Type B pancreatic cell (in vitro differentiated cells): ENCODE results near the gene UBR1. TPM values are rescaled to one million over a fixed set of nuclear protein-coding genes. Genes with fewer than 3 reads are reported as not detected.

ENCODE experiments used
- DNase-seq: peaks from one replicate; pipeline ENCODE4 v3.0.0; 2021; ENCODE audit warnings: mixed read lengths; ENCODE audit not compliant: unreplicated experiment; ENCODE audit errors: extremely low spot score
- H3K27ac Mint-ChIP-seq: 2 replicates; pipeline ENCODE4 v1.8.0; 2021; ENCODE audit warnings: mild to moderate bottlenecking, mixed read lengths
- H3K27me3 Mint-ChIP-seq: 2 replicates; pipeline ENCODE4 v1.8.0; 2021; ENCODE audit warnings: mixed read lengths
- H3K36me3 Mint-ChIP-seq: 2 replicates; pipeline ENCODE4 v1.8.0; 2021; ENCODE audit warnings: mixed read lengths
- H3K4me1 Mint-ChIP-seq: one replicate; pipeline ENCODE4 v1.8.0; 2021; ENCODE audit warnings: mixed read lengths; ENCODE audit not compliant: unreplicated experiment
- H3K4me3 Mint-ChIP-seq: 2 replicates; pipeline ENCODE4 v1.8.0; 2021; ENCODE audit warnings: mild to moderate bottlenecking, mixed read lengths
- H3K9me3 Mint-ChIP-seq: 2 replicates; pipeline ENCODE4 v1.8.0; 2021; ENCODE audit warnings: mixed read lengths
- CTCF ChIP-seq: fragments of 200-600 bp; sonication (generic); conservative IDR thresholded peaks from 2 replicates; pipeline ENCODE4 v1.5.0; 2021; ENCODE audit warnings: antibody characterized with exemption, mild to moderate bottlenecking
- total RNA-seq: library from RNA; stranded (reverse); gene quantifications from 2 replicates; pipeline ENCODE4 v1.2.1, GENCODE V29; 2021; ENCODE audit warnings: low replicate concordance

The UBR1 gene
- total RNA-seq, 1 donor from 2014 or later, result 28.3 TPM

- Mint-ChIP-seq H3K27me3 (no peaks in the 10 kb centered on the region), H3K36me3 (peaks cover 58% of the 10 kb centered on the region), H3K9me3 (no peaks in the 10 kb centered on the region), H3K27ac (no peak overlapping the region), H3K4me1 (peaks cover 35% of the 10 kb centered on the region), H3K4me3 (no peak overlapping the region)
- DNase-seq, result no peak
- TF ChIP-seq CTCF, result no peak
Observed at GRCh38 chr15:43099105-43099845, 6.6 kb downstream of the UBR1 start.

- Mint-ChIP-seq H3K36me3 (peaks cover 44% of the 10 kb centered on the region), H3K9me3 (peaks cover 4% of the 10 kb centered on the region), H3K4me1 (peaks cover 25% of the 10 kb centered on the region), H3K4me3 (no peak overlapping the region), H3K27me3 (no peaks in the 10 kb centered on the region), H3K27ac (no peak overlapping the region)
- DNase-seq, result no peak
- no peak for TF ChIP-seq CTCF
Observed at GRCh38 chr15:43096411-43096810, 9.4 kb downstream of the UBR1 start.

GRCh38 chr15:43095708-43096347, 10.0 kb downstream of the UBR1 start:
- Mint-ChIP-seq H3K27me3 (no peaks in the 10 kb centered on the region), H3K36me3 (peaks cover 39% of the 10 kb centered on the region), H3K4me3 (no peak overlapping the region), H3K9me3 (peaks cover 4% of the 10 kb centered on the region), H3K27ac (no peak overlapping the region), H3K4me1 (peaks cover 20% of the 10 kb centered on the region)
- no peak for DNase-seq
- TF ChIP-seq CTCF, result no peak

GRCh38 chr15:43095243-43095642, 10.6 kb downstream of the UBR1 start:
- no peak for DNase-seq
- Mint-ChIP-seq H3K36me3 (peaks cover 35% of the 10 kb centered on the region), H3K4me1 (peaks cover 19% of the 10 kb centered on the region), H3K9me3 (peaks cover 4% of the 10 kb centered on the region), H3K27me3 (no peaks in the 10 kb centered on the region), H3K4me3 (no peak overlapping the region), H3K27ac (no peak overlapping the region)
- TF ChIP-seq CTCF, result no peak

DNA sequence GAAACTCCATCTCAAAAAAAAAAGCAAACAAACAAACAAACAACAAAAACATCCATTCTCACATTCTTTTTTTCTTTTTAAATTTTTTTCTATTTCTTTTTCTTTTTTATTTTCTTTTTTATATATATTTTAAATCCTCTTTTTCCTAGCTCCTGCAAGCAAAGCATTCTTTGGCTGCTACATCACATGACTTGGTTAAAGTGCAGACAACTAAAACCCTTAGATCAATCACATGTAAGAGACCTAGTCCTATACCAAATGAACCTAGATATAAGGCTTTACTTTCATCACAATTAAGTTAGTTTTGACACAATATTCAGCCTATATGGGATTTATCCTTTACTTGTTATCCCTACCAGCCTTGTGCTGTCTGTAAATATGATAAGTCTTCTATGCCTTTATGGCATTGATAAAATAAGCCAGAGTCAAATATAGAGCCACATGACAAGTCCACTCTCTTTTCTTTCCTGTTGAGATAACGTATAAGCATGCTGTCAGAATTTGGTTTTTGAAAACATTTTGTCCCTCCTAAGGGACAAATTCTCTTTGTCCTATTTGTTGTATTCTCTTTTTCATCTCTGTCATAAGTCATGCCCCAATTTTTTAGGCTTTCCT, 11.3 kb downstream of the UBR1 start:
- H3K4me3 Mint-ChIP-seq, result no peak overlapping the region
- H3K27me3 Mint-ChIP-seq, result no peaks in the 10 kb centered on the region
- DNase-seq, result no peak
- no peak for TF ChIP-seq CTCF
- H3K9me3 Mint-ChIP-seq, result peaks cover 4% of the 10 kb centered on the region
- no peak overlapping the region for H3K27ac Mint-ChIP-seq
- peaks cover 30% of the 10 kb centered on the region for H3K36me3 Mint-ChIP-seq
- H3K4me1 Mint-ChIP-seq, result peaks cover 19% of the 10 kb centered on the region
